Panc1 (cell line): Measurements from ENCODE around the gene SPATA13.

Source experiments
- POLR2AphosphoS5 ChIP-seq: IDR thresholded peaks from 2 replicates; pipeline ENCODE4 v1.6.1; 2012; ENCODE audit warnings: mild to moderate bottlenecking, low read depth, low read length, moderate library complexity
- SIN3A ChIP-seq: IDR thresholded peaks from 2 replicates; pipeline ENCODE4 v1.6.1; 2012; ENCODE audit warnings: low read depth, mild to moderate bottlenecking, low read length, moderate library complexity, borderline replicate concordance; ENCODE audit not compliant: insufficient read depth
- TCF7L2 ChIP-seq: IDR thresholded peaks from 2 replicates; pipeline ENCODE4 v1.6.1; 2011; ENCODE audit warnings: mild to moderate bottlenecking, low read depth, low read length, inconsistent platforms
- TF ChIP-seq, protein P1 (sequence below): fragments of 450-650 bp; IDR thresholded peaks from 2 replicates; pipeline ENCODE4 v1.5.1; 2017; ENCODE audit warnings: mild to moderate bottlenecking
- TF ChIP-seq, protein P2 (sequence below), 2 experiments: IDR thresholded peaks; 2 replicates each; pipeline ENCODE4 v1.6.1; 2011 to 2012; ENCODE audit warnings: low read depth in 2 of 2, control low read depth in 1 of 2, low read length in 1 of 2, mild to moderate bottlenecking in 1 of 2, moderate library complexity in 1 of 2; ENCODE audit not compliant: insufficient read depth in 1 of 2

DNA sequence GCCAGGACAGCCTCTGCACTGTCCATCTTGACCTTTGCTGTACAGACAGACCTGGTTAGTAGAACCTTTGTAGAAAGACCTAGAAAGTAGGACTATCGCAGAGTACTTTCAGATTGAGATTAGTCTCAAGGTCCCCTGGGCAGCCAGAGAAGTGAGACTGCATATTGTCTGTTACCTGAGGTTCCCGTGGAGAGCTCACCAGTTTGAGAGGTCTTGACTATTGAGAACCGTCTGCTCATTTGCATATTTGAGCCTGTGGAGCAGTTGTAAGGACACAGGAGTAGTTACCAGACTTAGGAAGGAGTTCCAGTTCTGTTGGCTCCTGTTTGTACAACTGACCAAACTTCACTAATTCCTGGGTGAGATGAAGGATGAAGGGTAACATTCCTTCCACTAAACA, 66.2 kb downstream of the SPATA13 start:
- TF ChIP-seq, protein P1, sequence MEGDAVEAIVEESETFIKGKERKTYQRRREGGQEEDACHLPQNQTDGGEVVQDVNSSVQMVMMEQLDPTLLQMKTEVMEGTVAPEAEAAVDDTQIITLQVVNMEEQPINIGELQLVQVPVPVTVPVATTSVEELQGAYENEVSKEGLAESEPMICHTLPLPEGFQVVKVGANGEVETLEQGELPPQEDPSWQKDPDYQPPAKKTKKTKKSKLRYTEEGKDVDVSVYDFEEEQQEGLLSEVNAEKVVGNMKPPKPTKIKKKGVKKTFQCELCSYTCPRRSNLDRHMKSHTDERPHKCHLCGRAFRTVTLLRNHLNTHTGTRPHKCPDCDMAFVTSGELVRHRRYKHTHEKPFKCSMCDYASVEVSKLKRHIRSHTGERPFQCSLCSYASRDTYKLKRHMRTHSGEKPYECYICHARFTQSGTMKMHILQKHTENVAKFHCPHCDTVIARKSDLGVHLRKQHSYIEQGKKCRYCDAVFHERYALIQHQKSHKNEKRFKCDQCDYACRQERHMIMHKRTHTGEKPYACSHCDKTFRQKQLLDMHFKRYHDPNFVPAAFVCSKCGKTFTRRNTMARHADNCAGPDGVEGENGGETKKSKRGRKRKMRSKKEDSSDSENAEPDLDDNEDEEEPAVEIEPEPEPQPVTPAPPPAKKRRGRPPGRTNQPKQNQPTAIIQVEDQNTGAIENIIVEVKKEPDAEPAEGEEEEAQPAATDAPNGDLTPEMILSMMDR = no peak
- TF ChIP-seq, protein P2, sequence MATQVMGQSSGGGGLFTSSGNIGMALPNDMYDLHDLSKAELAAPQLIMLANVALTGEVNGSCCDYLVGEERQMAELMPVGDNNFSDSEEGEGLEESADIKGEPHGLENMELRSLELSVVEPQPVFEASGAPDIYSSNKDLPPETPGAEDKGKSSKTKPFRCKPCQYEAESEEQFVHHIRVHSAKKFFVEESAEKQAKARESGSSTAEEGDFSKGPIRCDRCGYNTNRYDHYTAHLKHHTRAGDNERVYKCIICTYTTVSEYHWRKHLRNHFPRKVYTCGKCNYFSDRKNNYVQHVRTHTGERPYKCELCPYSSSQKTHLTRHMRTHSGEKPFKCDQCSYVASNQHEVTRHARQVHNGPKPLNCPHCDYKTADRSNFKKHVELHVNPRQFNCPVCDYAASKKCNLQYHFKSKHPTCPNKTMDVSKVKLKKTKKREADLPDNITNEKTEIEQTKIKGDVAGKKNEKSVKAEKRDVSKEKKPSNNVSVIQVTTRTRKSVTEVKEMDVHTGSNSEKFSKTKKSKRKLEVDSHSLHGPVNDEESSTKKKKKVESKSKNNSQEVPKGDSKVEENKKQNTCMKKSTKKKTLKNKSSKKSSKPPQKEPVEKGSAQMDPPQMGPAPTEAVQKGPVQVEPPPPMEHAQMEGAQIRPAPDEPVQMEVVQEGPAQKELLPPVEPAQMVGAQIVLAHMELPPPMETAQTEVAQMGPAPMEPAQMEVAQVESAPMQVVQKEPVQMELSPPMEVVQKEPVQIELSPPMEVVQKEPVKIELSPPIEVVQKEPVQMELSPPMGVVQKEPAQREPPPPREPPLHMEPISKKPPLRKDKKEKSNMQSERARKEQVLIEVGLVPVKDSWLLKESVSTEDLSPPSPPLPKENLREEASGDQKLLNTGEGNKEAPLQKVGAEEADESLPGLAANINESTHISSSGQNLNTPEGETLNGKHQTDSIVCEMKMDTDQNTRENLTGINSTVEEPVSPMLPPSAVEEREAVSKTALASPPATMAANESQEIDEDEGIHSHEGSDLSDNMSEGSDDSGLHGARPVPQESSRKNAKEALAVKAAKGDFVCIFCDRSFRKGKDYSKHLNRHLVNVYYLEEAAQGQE (IDR thresholded peaks at IDR 0.05; ENCODE audit: insufficient read depth in 1 of 2, low read depth in 2 of 2, low read length in 1 of 2) = no peak
- TF ChIP-seq POLR2AphosphoS5 (no peak), TCF7L2 (no peak), SIN3A (no peak)
